Stomach (tissue), 9 donors: ENCODE measurements around the gene HEPN1. TPM values are rescaled to one million over a fixed set of nuclear protein-coding genes. Genes with fewer than 3 reads are reported as not detected.

ENCODE experiments used
- DNase-seq, 2 donors: peaks; one replicate each; pipeline versions ENCODE4 v3.0.0 to v3.0.0-alpha.2; 2013 to 2019
- H3K27ac ChIP-seq, 5 donors: fragments of 200-600 bp in 4 of 5; sonication (generic) in 4 of 5; one replicate each; pipeline ENCODE4 v1.5.1; 2013 to 2019; ENCODE audit warnings: mild to moderate bottlenecking in 1 of 5, moderate library complexity in 1 of 5
- H3K27me3 ChIP-seq, 3 donors: fragments of 200-600 bp; sonication (generic); one replicate each; pipeline ENCODE4 v1.5.1; 2017 to 2019; ENCODE audit warnings: mixed run types in 1 of 3
- H3K36me3 ChIP-seq, 4 donors: fragments of 200-600 bp; sonication (generic); 1 replicate in 3 of 4; 2 replicates in 1 of 4; pipeline ENCODE4 v1.5.1; 2016 to 2019
- H3K4me1 ChIP-seq, 4 donors: fragments of 200-600 bp; sonication (generic); one replicate each; pipeline ENCODE4 v1.5.1; 2016 to 2019
- H3K4me3 ChIP-seq, 4 donors: fragments of 200-600 bp; sonication (generic) in 3 of 4; one replicate each; pipeline ENCODE4 v1.5.1; 2016 to 2019; ENCODE audit warnings: mild to moderate bottlenecking in 1 of 4
- H3K9me3 ChIP-seq, 4 donors: fragments of 200-600 bp; sonication (generic); one replicate each; pipeline ENCODE4 v1.5.1; 2016 to 2019
- EP300 ChIP-seq: sonication (generic); formaldehyde crosslinking; IDR thresholded peaks from one replicate; pipeline ENCODE4 v1.6.1; 2017; ENCODE audit warnings: antibody characterized with exemption
- POLR2A ChIP-seq, 4 donors: fragments of 450-650 bp; IDR thresholded peaks; one replicate each; pipeline ENCODE4 v1.6.1; 2016; ENCODE audit warnings: antibody characterized with exemption in 4 of 4, control low read depth in 2 of 4, mild to moderate bottlenecking in 1 of 4, moderate library complexity in 1 of 4
- POLR2AphosphoS5 ChIP-seq, 3 donors: sonication (generic); formaldehyde crosslinking; IDR thresholded peaks; one replicate each; pipeline ENCODE4 v1.6.1; 2016; ENCODE audit warnings: antibody characterized with exemption in 3 of 3
- WGBS, 5 donors: extraction: QIAGEN DNeasy Blood & Tissue Kit in 3 of 5; methylation state at CpG; one replicate each; pipeline versions ENCODE4 v1.1.5 to v1.1.7; 2013 to 2018; 5-methylcytosine and 5-hydroxymethylcytosine counted together
- intact Hi-C: fragments of 100-400 bp; cut with DNase I; formaldehyde crosslinking; loops from one replicate; pipeline ENCODE4 v1.15.1; 2023; ENCODE audit warnings: low total_unique reads
- polyA plus RNA-seq, 3 donors: library from polyadenylated mRNA; stranded (reverse); fragments of 200-250 nt; gene quantifications; one replicate each; pipeline ENCODE4 v1.2.3, GENCODE V29; 2013
- total RNA-seq, 5 donors: library from RNA; depleted of rRNA; stranded (reverse); fragments of >200 nt; gene quantifications; one replicate each; pipeline versions ENCODE4 v1.1.0 to v1.2.3, GENCODE V29; 2014 to 2016
- TF ChIP-seq, protein P1 (sequence below), 7 experiments: fragments of 450-650 bp in 4 of 7; fragments of 200-600 bp in 3 of 7; sonication (generic) in 3 of 7; IDR thresholded peaks; one replicate each; pipeline ENCODE4 v1.5.1; 2016 to 2019; ENCODE audit warnings: antibody characterized with exemption in 7 of 7, control low read depth in 2 of 7, mild to moderate bottlenecking in 1 of 7
- donor health status: healthy with polysubstance abuse.
- donor health status: Bipolar disorder and iron deficiency.
- donor health status: healthy.

Gene HEPN1
- total and polyA plus RNA-seq, 8 donors: not detected

DNA sequence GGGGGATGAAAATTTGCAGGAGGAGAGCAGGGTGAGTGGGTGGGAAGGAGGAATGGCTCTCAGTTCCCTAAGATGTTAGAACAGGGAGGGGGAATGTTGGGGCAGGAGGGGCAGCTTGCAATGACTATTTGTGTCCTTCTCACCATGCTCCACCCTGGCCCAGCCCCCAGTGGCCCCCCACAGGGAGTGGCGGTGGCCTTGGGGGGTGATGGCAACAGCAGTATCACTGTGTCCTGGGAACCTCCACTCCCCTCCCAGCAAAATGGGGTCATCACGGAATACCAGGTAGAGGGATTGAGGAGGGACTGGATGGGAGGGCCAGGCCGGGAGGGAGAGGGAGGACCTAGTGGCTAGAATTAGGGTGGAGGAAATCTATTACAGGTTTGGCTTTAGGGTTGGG, 43.6 kb upstream of the HEPN1 start:
- Histone ChIP-seq H3K36me3 (no peaks in the 10 kb centered on the region), H3K27ac (peak overlapping the region in 1 of 5 donors; percentile 89), H3K4me3 (peak overlapping the region in 3 of 4 donors; percentile 58 to 75 (median 69)), H3K9me3 (no peaks in the 10 kb centered on the region), H3K4me1 (peaks cover 14 to 24% (median 22%) of the 10 kb centered on the region in 4 donors), H3K27me3 (peaks cover 0 to 61% (median 27%) of the 10 kb centered on the region in 3 donors)
- no peak for TF ChIP-seq EP300
- TF ChIP-seq POLR2A (IDR thresholded peaks at IDR 0.05): no peak
- TF ChIP-seq POLR2AphosphoS5 (IDR thresholded peaks at IDR 0.05): no peak
- TF ChIP-seq, protein P1, sequence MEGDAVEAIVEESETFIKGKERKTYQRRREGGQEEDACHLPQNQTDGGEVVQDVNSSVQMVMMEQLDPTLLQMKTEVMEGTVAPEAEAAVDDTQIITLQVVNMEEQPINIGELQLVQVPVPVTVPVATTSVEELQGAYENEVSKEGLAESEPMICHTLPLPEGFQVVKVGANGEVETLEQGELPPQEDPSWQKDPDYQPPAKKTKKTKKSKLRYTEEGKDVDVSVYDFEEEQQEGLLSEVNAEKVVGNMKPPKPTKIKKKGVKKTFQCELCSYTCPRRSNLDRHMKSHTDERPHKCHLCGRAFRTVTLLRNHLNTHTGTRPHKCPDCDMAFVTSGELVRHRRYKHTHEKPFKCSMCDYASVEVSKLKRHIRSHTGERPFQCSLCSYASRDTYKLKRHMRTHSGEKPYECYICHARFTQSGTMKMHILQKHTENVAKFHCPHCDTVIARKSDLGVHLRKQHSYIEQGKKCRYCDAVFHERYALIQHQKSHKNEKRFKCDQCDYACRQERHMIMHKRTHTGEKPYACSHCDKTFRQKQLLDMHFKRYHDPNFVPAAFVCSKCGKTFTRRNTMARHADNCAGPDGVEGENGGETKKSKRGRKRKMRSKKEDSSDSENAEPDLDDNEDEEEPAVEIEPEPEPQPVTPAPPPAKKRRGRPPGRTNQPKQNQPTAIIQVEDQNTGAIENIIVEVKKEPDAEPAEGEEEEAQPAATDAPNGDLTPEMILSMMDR (IDR thresholded peaks at IDR 0.05): no peak
- intact Hi-C loops: no loop called here
- DNase-seq: no peak
- 51 to 65% (median 57%) methylated on average over 3 of the region's 3 CpGs for WGBS, 5 donors

DNA sequence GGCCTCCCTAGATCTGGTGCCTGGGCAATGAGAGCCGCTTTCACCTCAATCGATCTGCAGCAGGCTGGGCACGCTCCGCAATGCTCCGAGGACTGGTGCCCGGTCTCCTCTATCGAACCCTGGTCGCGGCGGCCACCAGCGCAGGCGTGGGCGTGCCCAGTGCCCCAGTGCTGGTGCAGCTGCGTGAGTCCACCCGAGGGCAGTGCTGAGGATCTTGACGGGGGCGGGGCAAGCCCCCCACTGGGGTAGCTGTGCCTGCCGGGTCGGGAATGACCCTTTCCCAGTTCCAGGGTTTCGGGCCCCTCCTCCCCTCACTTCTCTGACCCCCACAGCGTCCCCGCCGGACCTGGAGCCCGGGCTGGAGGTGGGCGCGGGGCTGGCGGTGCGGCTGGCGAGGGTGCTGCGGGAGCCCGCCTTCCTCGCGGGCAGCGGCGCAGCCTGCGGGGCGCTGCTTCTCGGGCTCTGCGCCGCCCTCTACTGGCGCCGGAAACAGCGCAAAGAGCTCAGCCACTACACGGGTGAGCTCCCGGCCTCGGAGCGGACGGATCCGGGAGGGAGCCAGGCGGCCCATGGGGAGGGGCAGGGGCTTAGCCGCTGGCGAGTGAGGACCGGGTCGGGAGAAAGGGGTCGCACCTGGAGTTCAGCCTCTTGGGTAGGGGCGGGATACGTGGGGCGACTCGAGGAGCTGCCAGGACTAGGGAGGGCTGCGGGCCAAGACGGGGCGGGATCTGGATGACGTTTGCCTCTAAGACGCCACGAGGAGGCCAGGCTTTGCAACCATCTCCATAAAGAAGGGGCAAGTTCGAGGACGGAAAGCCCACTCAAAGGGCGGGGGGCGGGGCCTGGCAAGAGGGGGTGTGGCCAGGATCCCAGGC, 42.9 kb upstream of the HEPN1 start:
- H3K4me1 ChIP-seq: peaks cover 14 to 24% (median 22%) of the 10 kb centered on the region in 4 donors
- TF ChIP-seq, protein P1 (IDR thresholded peaks at IDR 0.05): peak in 5 of 7 experiments; percentile 57 to 73 (median 60)
- TF ChIP-seq EP300 (no peak), POLR2A (IDR thresholded peaks at IDR 0.05) (no peak), POLR2AphosphoS5 (IDR thresholded peaks at IDR 0.05) (peak; percentile 9 to 69 (median 52))
- peak; percentile 82 to 97 for DNase-seq
- no peaks in the 10 kb centered on the region for H3K36me3 ChIP-seq
- H3K4me3 ChIP-seq: peak overlapping the region; percentile 49 to 75 (median 64)
- H3K27me3 ChIP-seq: peaks cover 0 to 53% (median 20%) of the 10 kb centered on the region in 3 donors
- H3K9me3 ChIP-seq: no peaks in the 10 kb centered on the region
- intact Hi-C loops: no loop called here
- peak overlapping the region; percentile 84 to 91 (median 89) for H3K27ac ChIP-seq
- WGBS, 5 donors: 1 to 3% (median 1%) methylated on average over 47 to 69 of the region's 69 CpGs

DNA sequence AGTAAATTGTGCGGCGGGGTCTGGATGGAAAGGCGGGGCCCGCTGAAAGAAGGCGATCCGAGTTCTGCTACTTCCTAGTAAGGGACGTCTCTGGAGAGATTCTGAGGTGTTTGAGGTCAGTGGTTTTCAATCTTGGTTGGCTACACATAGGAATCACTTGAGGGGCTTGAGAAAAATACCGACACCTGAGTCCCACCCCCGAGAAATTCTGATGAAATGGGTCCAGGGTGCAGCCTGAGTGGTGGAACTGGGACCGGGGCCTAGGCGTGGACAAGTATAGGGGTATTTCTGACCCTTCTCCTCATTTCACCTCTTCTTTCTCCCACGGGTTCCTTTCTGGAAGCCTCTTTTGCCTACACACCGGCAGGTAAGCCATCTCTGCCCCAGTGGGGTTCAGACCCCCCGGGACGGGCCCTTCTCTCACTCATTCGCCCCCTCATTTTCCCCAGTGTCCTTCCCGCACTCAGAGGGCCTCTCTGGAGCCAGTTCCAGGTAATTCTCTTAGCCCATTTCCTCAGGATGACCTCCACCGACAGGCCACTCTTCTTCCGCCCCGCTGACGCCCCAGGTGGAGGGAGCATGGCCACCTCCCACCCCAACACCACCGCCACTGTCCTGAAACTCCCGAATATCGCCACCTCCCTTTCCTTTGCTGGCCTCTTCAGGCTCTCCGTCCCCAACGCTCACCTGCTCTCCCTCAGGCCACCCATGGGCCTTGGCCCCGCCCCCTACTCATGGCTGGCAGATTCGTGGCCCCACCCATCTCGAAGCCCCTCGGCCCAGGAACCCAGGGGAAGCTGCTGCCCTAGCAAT, 42.0 kb upstream of the HEPN1 start:
- peak overlapping the region; percentile 49 to 75 (median 64) for H3K4me3 ChIP-seq
- intact Hi-C loops: no loop called here
- H3K9me3 ChIP-seq: no peaks in the 10 kb centered on the region
- H3K27me3 ChIP-seq: peaks cover 0 to 45% (median 17%) of the 10 kb centered on the region in 3 donors
- TF ChIP-seq POLR2A (IDR thresholded peaks at IDR 0.05) (no peak), EP300 (no peak), POLR2AphosphoS5 (IDR thresholded peaks at IDR 0.05) (no peak)
- TF ChIP-seq, protein P1 (IDR thresholded peaks at IDR 0.05): no peak
- WGBS, 5 donors: 24 to 39% (median 26%) methylated on average over 30 of the region's 30 CpGs
- DNase-seq: peak in 1 of 2 donors; percentile 60
- H3K36me3 ChIP-seq: no peaks in the 10 kb centered on the region
- peaks cover 16 to 28% (median 24%) of the 10 kb centered on the region in 4 donors for H3K4me1 ChIP-seq
- H3K27ac ChIP-seq: peak overlapping the region in 4 of 5 donors; percentile 88 to 91 (median 90)

DNA sequence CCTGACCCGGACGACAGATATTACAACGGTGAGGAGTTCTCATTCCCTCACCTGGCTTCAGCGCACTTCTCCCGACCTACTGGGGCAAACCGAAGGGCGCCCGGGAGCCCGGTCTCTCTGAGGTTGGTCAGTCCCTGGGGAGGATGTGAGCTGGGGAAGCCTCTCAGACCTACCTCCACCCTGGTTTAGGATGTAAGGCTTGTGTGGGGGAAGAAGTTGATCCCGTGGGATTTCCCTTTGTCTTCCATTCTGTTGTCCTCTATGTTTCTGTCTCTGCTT, 41.5 kb upstream of the HEPN1 start:
- Histone ChIP-seq H3K4me1 (peaks cover 19 to 33% (median 29%) of the 10 kb centered on the region in 4 donors), H3K27me3 (peaks cover 0 to 39% (median 15%) of the 10 kb centered on the region in 3 donors), H3K9me3 (no peaks in the 10 kb centered on the region), H3K36me3 (no peaks in the 10 kb centered on the region), H3K4me3 (peak overlapping the region in 3 of 4 donors; percentile 49 to 75 (median 58)), H3K27ac (peak overlapping the region in 3 of 5 donors; percentile 88 to 91 (median 90))
- no peak for DNase-seq
- TF ChIP-seq POLR2AphosphoS5 (IDR thresholded peaks at IDR 0.05) (no peak), POLR2A (IDR thresholded peaks at IDR 0.05) (no peak), EP300 (no peak)
- TF ChIP-seq, protein P1 (IDR thresholded peaks at IDR 0.05): no peak
- intact Hi-C loops: no loop called here
- WGBS, 5 donors: 49 to 66% (median 57%) methylated on average over 10 of the region's 10 CpGs
